ENCODE data around the gene CITED2.

GRCh38 chr6:139336488-139336887 lies 38.0 kb downstream of the CITED2 start:
- TF ChIP-seq CTCF (conservative IDR thresholded peaks at IDR 0.05; ENCODE audit: low read depth, low read length), result no peak
- TF ChIP-seq EZH2 (IDR thresholded peaks at IDR 0.05; ENCODE audit: borderline replicate concordance, low read depth, low read length, poor library complexity, severe bottlenecking), result no peak

Measured in A673 (cell line).